Mucosa of descending colon (tissue), 3 donors: ENCODE measurements around the gene GFRA4. TPM values are rescaled to one million over a fixed set of nuclear protein-coding genes. Genes with fewer than 3 reads are reported as not detected.
"Not testable (repeated sequence)": the region's sequence is repeated elsewhere in the genome, so short reads cannot be mapped to it uniquely, and the experiment has no call there.

Experiments
- ATAC-seq: fragments of 200-7000 bp; cut with Tn5 transposase; one replicate; pipeline ENCODE4 v1.9.1; 2020; ENCODE audit warnings: mild to moderate bottlenecking, moderate library complexity
- DNase-seq, 3 donors: peaks; one replicate each; pipeline ENCODE4 v3.0.0-alpha.2; 2020
- H3K36me3 ChIP-seq: fragments of 200-600 bp; one replicate; pipeline ENCODE4 v1.8.0; 2021; ENCODE audit warnings: low read depth, mild to moderate bottlenecking
- H3K4me1 ChIP-seq: fragments of 200-600 bp; one replicate; pipeline ENCODE4 v1.8.0; 2021; ENCODE audit warnings: low read depth, mild to moderate bottlenecking
- H3K4me3 ChIP-seq: fragments of 200-600 bp; one replicate; pipeline ENCODE4 v1.8.0; 2021; ENCODE audit warnings: mild to moderate bottlenecking
- H3K9me3 ChIP-seq: fragments of 200-600 bp; one replicate; pipeline ENCODE4 v1.8.0; 2021; ENCODE audit warnings: mild to moderate bottlenecking
- CTCF ChIP-seq: fragments of 200-600 bp; IDR thresholded peaks from one replicate; pipeline ENCODE4 v1.8.0; 2022; ENCODE audit warnings: antibody characterized with exemption, mild to moderate bottlenecking
- intact Hi-C, 2 donors: fragments of 100-400 bp; cut with DNase I in 1 of 2; cut with micrococcal nuclease in 1 of 2; formaldehyde crosslinking; loops; one replicate each; pipeline versions ENCODE4 v1.11.0 to v1.11.1; 2022; cut with DNase I, micrococcal nuclease
- total RNA-seq, 3 donors: library from RNA; stranded (reverse); fragmentation: NEBNext Ultra II Directional in 2 of 3; extraction: Animal tissue kit (Norgen Biotek cat#: 25700) in 2 of 3; gene quantifications; one replicate each; pipeline versions ENCODE4 v1.2.1 to v1.2.4, GENCODE V29; 2021 to 2023
- donor health status: DM: no; HTN: no; CAD: no; lungs with moderate emphysema.
- donor health status: DM: no; HTN: no; CAD: no.
- donor health status: DM: no; HTN: yes; CAD: no.

The GFRA4 gene
- total RNA-seq, 3 donors from 2014 or later, result not detected

GRCh38 chr20:3628502-3629314 is 34.5 kb downstream of the GFRA4 start:
- no peak for TF ChIP-seq CTCF
- Histone ChIP-seq H3K4me3 (no peak overlapping the region), H3K9me3 (no peaks in the 10 kb centered on the region), H3K4me1 (no peaks in the 10 kb centered on the region), H3K36me3 (no peaks in the 10 kb centered on the region)
- intact Hi-C loops, result no loop called here
- ATAC-seq, result no peak
- DNase-seq, result no peak

GRCh38 chr20:3627476-3627875 is 35.7 kb downstream of the GFRA4 start:
- Histone ChIP-seq H3K4me3 (no peak overlapping the region), H3K4me1 (no peaks in the 10 kb centered on the region), H3K36me3 (no peaks in the 10 kb centered on the region), H3K9me3 (no peaks in the 10 kb centered on the region)
- ATAC-seq (no peak), DNase-seq (no peak)
- intact Hi-C loops, result no loop called here
- TF ChIP-seq CTCF, result no peak

- Histone ChIP-seq H3K9me3 (no peaks in the 10 kb centered on the region), H3K36me3 (no peaks in the 10 kb centered on the region), H3K4me1 (no peaks in the 10 kb centered on the region), H3K4me3 (no peak overlapping the region)
- ATAC-seq, result no peak
- TF ChIP-seq CTCF, result no peak
- no peak for DNase-seq
- intact Hi-C loops, result no loop called here
These were observed 40.8 kb downstream of the GFRA4 start for GRCh38 chr20:3622406-3622805.

GRCh38 chr20:3621111-3621510 is 42.1 kb downstream of the GFRA4 start:
- intact Hi-C loops, result no loop called here
- no peak overlapping the region for H3K4me3 ChIP-seq
- no peaks in the 10 kb centered on the region for H3K36me3 ChIP-seq
- no peak for DNase-seq
- no peaks in the 10 kb centered on the region for H3K4me1 ChIP-seq
- no peak for TF ChIP-seq CTCF
- no peak for ATAC-seq
- H3K9me3 ChIP-seq, result no peaks in the 10 kb centered on the region

GRCh38 chr20:3616250-3616649 is 46.9 kb downstream of the GFRA4 start:
- Histone ChIP-seq H3K36me3 (no peaks in the 10 kb centered on the region), H3K9me3 (no peaks in the 10 kb centered on the region), H3K4me1 (no peaks in the 10 kb centered on the region), H3K4me3 (no peak overlapping the region)
- TF ChIP-seq CTCF, result no peak
- ATAC-seq (peak; percentile 18), DNase-seq (no peak)
- intact Hi-C loops, result no loop called here

- DNase-seq, H3K9me3 ChIP-seq, intact Hi-C loops, H3K36me3 ChIP-seq, H3K4me1 ChIP-seq, ATAC-seq, H3K4me3 ChIP-seq: not testable (repeated sequence)
These were observed 47.9 kb downstream of the GFRA4 start for GRCh38 chr20:3615171-3615840.
